Stimulated activated naive B cell treated with anti-CD40 and anti-IgM and Interleukin-4, amounts not matched to agents 10 μg/mL and 1 μg/mL and 100 μg/mL, for 72 hours (primary cell): Measurements from ENCODE around the gene KIF19.
"Not testable (repeated sequence)": the region's sequence is repeated elsewhere in the genome, so short reads cannot be mapped to it uniquely, and the experiment has no call there.

Source experiments
- ATAC-seq, 2 donors: fragments of 150-1000 bp; cut with Tn5 transposase; replicated peaks; 2 replicates each; pipeline ENCODE4 v1.10.0; 2021; ENCODE audit warnings: moderate library complexity in 1 of 2
- DNase-seq: peaks from one replicate; pipeline ENCODE4 v3.0.0; 2021
- H3K27ac Mint-ChIP-seq: one replicate; pipeline ENCODE4 v1.8.0; 2022; ENCODE audit warnings: mild to moderate bottlenecking, mixed read lengths
- H3K27me3 Mint-ChIP-seq, 2 donors: one replicate each; pipeline ENCODE4 v1.8.0; 2022; ENCODE audit warnings: mixed read lengths in 2 of 2
- H3K36me3 Mint-ChIP-seq, 2 donors: one replicate each; pipeline ENCODE4 v1.8.0; 2022; ENCODE audit warnings: mixed read lengths in 2 of 2, mild to moderate bottlenecking in 1 of 2
- H3K4me1 Mint-ChIP-seq, 2 donors: one replicate each; pipeline ENCODE4 v1.8.0; 2022; ENCODE audit warnings: mixed read lengths in 2 of 2, mild to moderate bottlenecking in 1 of 2
- H3K4me3 Mint-ChIP-seq, 2 donors: one replicate each; pipeline ENCODE4 v1.8.0; 2022; ENCODE audit warnings: mild to moderate bottlenecking in 2 of 2, mixed read lengths in 2 of 2, moderate library complexity in 1 of 2
- H3K9me3 Mint-ChIP-seq, 2 donors: one replicate each; pipeline ENCODE4 v1.8.0; 2022; ENCODE audit warnings: mixed read lengths in 2 of 2, mild to moderate bottlenecking in 1 of 2

Gene KIF19

GRCh38 chr17:74325743-74326379 is at the start of gene KIF19:
TSS of gene KIF19 (plus strand) at chr17:74326226. CDS start at chr17:74326350, 124 bp downstream.
- Mint-ChIP-seq H3K36me3 (no peaks in the 10 kb centered on the region), H3K9me3 (peaks cover 0 to 1% of the 10 kb centered on the region in 2 donors), H3K4me1 (peaks cover 5% of the 10 kb centered on the region in 2 donors), H3K27me3 (peaks cover 54 to 63% of the 10 kb centered on the region in 2 donors), H3K4me3 (peak within 1 kb of the TSS in 1 of 2 donors; percentile 36), H3K27ac (no peak within 1 kb of the TSS)
- peak; percentile 82 to 86 for ATAC-seq
- peak; percentile 18 for DNase-seq

- peaks cover 34 to 53% of the 10 kb centered on the region in 2 donors for H3K4me1 Mint-ChIP-seq
- no peaks in the 10 kb centered on the region for H3K36me3 Mint-ChIP-seq
- H3K4me3 Mint-ChIP-seq: no peak overlapping the region
- peak overlapping the region; percentile 10 for H3K27ac Mint-ChIP-seq
- DNase-seq (no peak), ATAC-seq (no peak)
- H3K27me3 Mint-ChIP-seq: peaks cover 41 to 44% of the 10 kb centered on the region in 2 donors
- no peaks in the 10 kb centered on the region for H3K9me3 Mint-ChIP-seq
These were observed 49.5 kb upstream of the KIF19 start for GRCh38 chr17:74276541-74277009.

- Mint-ChIP-seq H3K36me3 (no peaks in the 10 kb centered on the region), H3K9me3 (no peaks in the 10 kb centered on the region), H3K4me3 (no peak overlapping the region), H3K4me1 (peaks cover 35 to 65% of the 10 kb centered on the region in 2 donors), H3K27me3 (peaks cover 32 to 34% of the 10 kb centered on the region in 2 donors), H3K27ac (no peak overlapping the region)
- DNase-seq: no peak
- no peak for ATAC-seq
These were observed 48.1 kb upstream of the KIF19 start for GRCh38 chr17:74277935-74278334.

GRCh38 chr17:74279617-74280016 is 46.4 kb upstream of the KIF19 start:
- peak overlapping the region; percentile 81 for H3K27ac Mint-ChIP-seq
- not testable (repeated sequence) for DNase-seq, ATAC-seq, H3K9me3 Mint-ChIP-seq, H3K36me3 Mint-ChIP-seq, H3K4me3 Mint-ChIP-seq
- H3K4me1 Mint-ChIP-seq: peaks cover 27 to 59% of the 10 kb centered on the region in 2 donors
- peaks cover 17% of the 10 kb centered on the region in 2 donors for H3K27me3 Mint-ChIP-seq

GRCh38 chr17:74280093-74280513 is 45.9 kb upstream of the KIF19 start:
- H3K4me1 Mint-ChIP-seq: peaks cover 27 to 59% of the 10 kb centered on the region in 2 donors
- peak; percentile 59 for DNase-seq
- peak overlapping the region; percentile 81 for H3K27ac Mint-ChIP-seq
- no peak overlapping the region for H3K4me3 Mint-ChIP-seq
- peaks cover 12 to 20% of the 10 kb centered on the region in 2 donors for H3K27me3 Mint-ChIP-seq
- no peaks in the 10 kb centered on the region for H3K9me3 Mint-ChIP-seq
- peak; percentile 69 to 73 for ATAC-seq
- H3K36me3 Mint-ChIP-seq: no peaks in the 10 kb centered on the region

GRCh38 chr17:74281799-74282198 is 44.2 kb upstream of the KIF19 start:
- no peak for ATAC-seq
- no peak for DNase-seq
- peak overlapping the region; percentile 93 for H3K27ac Mint-ChIP-seq
- H3K4me3 Mint-ChIP-seq: no peak overlapping the region
- peaks cover 22 to 45% of the 10 kb centered on the region in 2 donors for H3K4me1 Mint-ChIP-seq
- H3K27me3 Mint-ChIP-seq: peaks cover under 1 to 11% of the 10 kb centered on the region in 2 donors
- no peaks in the 10 kb centered on the region for H3K36me3 Mint-ChIP-seq
- H3K9me3 Mint-ChIP-seq: no peaks in the 10 kb centered on the region

- ATAC-seq, H3K36me3 Mint-ChIP-seq, H3K4me3 Mint-ChIP-seq, DNase-seq, H3K9me3 Mint-ChIP-seq: not testable (repeated sequence)
- Mint-ChIP-seq H3K4me1 (peaks cover 25 to 43% of the 10 kb centered on the region in 2 donors), H3K27ac (peak overlapping the region; percentile 93), H3K27me3 (peaks cover 0 to 11% of the 10 kb centered on the region in 2 donors)
These were observed 43.8 kb upstream of the KIF19 start for GRCh38 chr17:74282274-74282586.

GRCh38 chr17:74282587-74283370 is 43.2 kb upstream of the KIF19 start:
- Mint-ChIP-seq H3K4me1 (peaks cover 25 to 43% of the 10 kb centered on the region in 2 donors), H3K9me3 (no peaks in the 10 kb centered on the region), H3K36me3 (no peaks in the 10 kb centered on the region), H3K4me3 (peak overlapping the region; percentile 10 to 69), H3K27me3 (peaks cover 0 to 11% of the 10 kb centered on the region in 2 donors), H3K27ac (peak overlapping the region; percentile 93)
- DNase-seq (peak; percentile 77), ATAC-seq (peak; percentile 77 to 80)

GRCh38 chr17:74283371-74283673 is 42.7 kb upstream of the KIF19 start:
- DNase-seq (no peak), ATAC-seq (no peak)
- peaks cover 26 to 44% of the 10 kb centered on the region in 2 donors for H3K4me1 Mint-ChIP-seq
- no peaks in the 10 kb centered on the region for H3K9me3 Mint-ChIP-seq
- H3K27me3 Mint-ChIP-seq: peaks cover 1 to 11% of the 10 kb centered on the region in 2 donors
- no peaks in the 10 kb centered on the region for H3K36me3 Mint-ChIP-seq
- H3K4me3 Mint-ChIP-seq: no peak overlapping the region
- H3K27ac Mint-ChIP-seq: peak overlapping the region; percentile 93

- ATAC-seq (no peak), DNase-seq (no peak)
- no peak overlapping the region for H3K27ac Mint-ChIP-seq
- H3K36me3 Mint-ChIP-seq: no peaks in the 10 kb centered on the region
- peaks cover 27 to 43% of the 10 kb centered on the region in 2 donors for H3K4me1 Mint-ChIP-seq
- H3K4me3 Mint-ChIP-seq: no peak overlapping the region
- H3K9me3 Mint-ChIP-seq: no peaks in the 10 kb centered on the region
- H3K27me3 Mint-ChIP-seq: peaks cover 3 to 11% of the 10 kb centered on the region in 2 donors
These were observed 38.9 kb upstream of the KIF19 start for GRCh38 chr17:74287031-74287602.

- ATAC-seq: peak; percentile 72 to 90
- no peaks in the 10 kb centered on the region for H3K36me3 Mint-ChIP-seq
- no peaks in the 10 kb centered on the region for H3K9me3 Mint-ChIP-seq
- peaks cover 7 to 11% of the 10 kb centered on the region in 2 donors for H3K27me3 Mint-ChIP-seq
- peaks cover 21 to 30% of the 10 kb centered on the region in 2 donors for H3K4me1 Mint-ChIP-seq
- no peak overlapping the region for H3K4me3 Mint-ChIP-seq
- no peak for DNase-seq
- H3K27ac Mint-ChIP-seq: peak overlapping the region; percentile 85
These were observed 37.2 kb upstream of the KIF19 start for GRCh38 chr17:74288785-74289184.

- Mint-ChIP-seq H3K27ac (peak overlapping the region; percentile 85), H3K36me3 (peaks cover 0 to under 1% of the 10 kb centered on the region in 2 donors), H3K4me3 (no peak overlapping the region), H3K9me3 (peaks cover under 1 to 1% of the 10 kb centered on the region in 2 donors), H3K27me3 (peaks cover 9% of the 10 kb centered on the region in 2 donors), H3K4me1 (peaks cover 21 to 26% of the 10 kb centered on the region in 2 donors)
- ATAC-seq (peak; percentile 37 to 56), DNase-seq (no peak)
These were observed 36.3 kb upstream of the KIF19 start for GRCh38 chr17:74289688-74290087.

- no peak for DNase-seq
- no peak overlapping the region for H3K4me3 Mint-ChIP-seq
These were observed 35.7 kb upstream of the KIF19 start for GRCh38 chr17:74290340-74290739.

GRCh38 chr17:74292495-74292894 is 33.5 kb upstream of the KIF19 start:
- peaks cover 2 to 4% of the 10 kb centered on the region in 2 donors for H3K9me3 Mint-ChIP-seq
- peaks cover 2 to 17% of the 10 kb centered on the region in 2 donors for H3K27me3 Mint-ChIP-seq
- H3K4me3 Mint-ChIP-seq: no peak overlapping the region
- ATAC-seq (no peak), DNase-seq (no peak)
- no peak overlapping the region for H3K27ac Mint-ChIP-seq
- peaks cover 0 to 3% of the 10 kb centered on the region in 2 donors for H3K36me3 Mint-ChIP-seq
- peaks cover 12 to 20% of the 10 kb centered on the region in 2 donors for H3K4me1 Mint-ChIP-seq

More at GRCh38 chr17:74290340-74290739, 35.7 kb upstream of the KIF19 start:
- ATAC-seq: no peak
- H3K9me3 Mint-ChIP-seq: peaks cover 2 to 4% of the 10 kb centered on the region in 2 donors
- H3K36me3 Mint-ChIP-seq: peaks cover 0 to 2% of the 10 kb centered on the region in 2 donors
- peaks cover 5 to 11% of the 10 kb centered on the region in 2 donors for H3K27me3 Mint-ChIP-seq
- H3K4me1 Mint-ChIP-seq: peaks cover 16 to 20% of the 10 kb centered on the region in 2 donors
- no peak overlapping the region for H3K27ac Mint-ChIP-seq
